KBM-7 (cell line): ENCODE measurements around the gene SDK1.

Experiments
- DNase-seq: peaks from one replicate; pipeline ENCODE4 v3.0.0-alpha.2; 2015
- in situ Hi-C: fragments of 300-500 bp; cut with MboI; formaldehyde crosslinking; loops from 2 replicates; pipeline ENCODE4 v1.14.3; 2020; ENCODE audit warnings: low sequenced_read_pairs, low pct_unique_long_range_greater_than_20kb, mixed read lengths

The SDK1 gene

DNA sequence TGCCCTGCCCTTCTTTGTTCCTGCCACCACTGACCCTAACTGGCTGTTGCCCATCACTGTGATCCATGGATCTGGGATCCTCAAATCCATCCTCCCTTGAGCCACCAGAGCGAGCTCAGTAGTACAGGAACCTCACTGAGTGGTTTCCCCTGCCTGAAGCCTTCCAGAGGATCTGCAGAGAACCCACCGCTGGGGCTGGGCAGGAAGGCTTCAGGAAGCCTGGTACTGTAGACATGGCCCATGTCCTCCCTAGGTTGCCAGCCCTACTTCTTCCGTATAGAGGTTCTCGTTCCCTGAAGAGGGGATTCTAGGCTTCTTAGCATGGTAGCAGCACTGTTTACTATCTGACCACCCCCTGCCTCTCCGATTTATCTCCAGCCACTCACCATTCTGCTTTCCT lies 693.7 kb downstream of the SDK1 start:
- DNase-seq, result no peak
- in situ Hi-C loops, result no loop called here

DNA sequence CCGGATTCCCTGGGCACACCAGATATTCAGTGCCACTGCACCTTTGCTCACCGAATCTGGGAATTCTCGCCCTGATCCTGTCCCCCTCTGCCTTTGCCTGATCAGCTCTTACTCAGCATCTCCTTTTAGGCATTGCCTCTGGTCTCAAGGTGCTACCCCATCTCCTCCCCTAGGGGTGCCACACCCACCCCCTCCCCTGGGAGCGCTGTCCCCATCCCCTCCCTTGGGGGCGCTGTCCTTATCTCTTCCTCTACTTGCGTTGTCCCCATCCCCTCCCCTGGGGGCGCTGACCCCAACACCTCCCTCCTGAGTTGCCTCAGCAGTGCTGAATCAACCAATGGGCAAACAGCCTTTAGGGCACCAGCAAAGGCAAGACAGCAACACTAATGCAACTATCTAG lies 694.1 kb downstream of the SDK1 start:
- in situ Hi-C loops, result no loop called here
- DNase-seq, result no peak

DNA sequence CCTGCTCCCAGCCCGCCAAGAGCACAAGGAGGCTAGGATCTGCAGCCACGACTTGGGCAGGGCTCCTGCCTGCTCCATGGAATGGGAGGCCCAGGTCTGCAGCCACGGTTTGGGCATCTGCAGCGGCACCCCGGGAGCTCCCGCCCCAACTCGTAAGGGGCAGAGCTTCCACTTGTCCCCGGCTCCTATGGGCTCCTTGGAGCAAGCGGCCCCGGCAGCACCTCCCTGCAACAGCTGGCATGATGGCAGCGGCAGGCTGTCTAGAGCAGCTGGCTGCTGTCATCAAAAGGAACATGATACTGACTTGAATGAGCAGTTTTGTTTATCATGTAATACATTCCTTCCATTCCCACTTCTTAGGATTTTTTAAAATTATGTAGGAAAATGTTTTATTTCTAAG lies 697.0 kb downstream of the SDK1 start:
- DNase-seq, result no peak
- in situ Hi-C loops, result no loop called here

DNA sequence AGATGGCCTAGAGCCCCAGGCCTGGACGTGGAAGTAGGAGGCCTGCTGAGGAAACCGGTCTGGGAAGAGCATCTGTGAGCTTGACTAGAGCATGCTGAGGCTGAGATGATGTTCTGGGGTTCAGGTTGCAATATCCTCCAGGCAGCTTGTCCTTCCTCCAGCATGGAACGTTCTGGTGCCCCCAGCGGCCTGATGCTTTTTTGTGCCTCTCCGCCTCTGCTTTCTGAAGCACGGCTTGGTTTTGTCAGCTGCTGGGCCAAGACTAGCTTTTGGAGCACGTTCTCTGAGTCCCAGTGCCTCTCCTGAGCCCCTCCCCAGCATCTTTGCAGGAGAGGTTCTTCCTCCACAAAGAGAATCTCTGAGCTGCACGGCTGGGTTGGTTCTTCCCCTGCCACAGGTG lies 699.1 kb downstream of the SDK1 start:
- in situ Hi-C loops, result no loop called here

DNA sequence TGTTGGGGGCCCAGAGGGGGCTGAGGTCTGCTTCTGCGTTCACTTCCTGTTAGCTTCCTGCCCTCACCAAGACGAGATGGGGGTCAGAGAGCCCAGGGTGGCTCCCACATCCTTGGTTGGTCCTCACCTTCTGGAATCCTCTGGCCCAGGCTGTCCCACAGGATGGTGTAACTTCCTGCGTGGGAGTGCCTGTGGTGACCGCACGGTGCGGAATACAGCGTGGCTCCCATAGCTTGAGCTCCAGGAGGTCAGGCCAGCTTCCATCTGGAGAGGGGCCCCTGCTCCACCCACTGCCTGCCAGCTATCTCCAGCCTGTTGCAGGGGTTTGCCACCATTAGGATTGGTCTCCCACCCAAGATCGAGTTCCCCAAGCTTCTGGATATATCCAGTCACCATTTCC lies 699.9 kb downstream of the SDK1 start:
- in situ Hi-C loops, result no loop called here
- no peak for DNase-seq

More for the DNA sequence above, 699.1 kb downstream of the SDK1 start:
- no peak for DNase-seq

DNA sequence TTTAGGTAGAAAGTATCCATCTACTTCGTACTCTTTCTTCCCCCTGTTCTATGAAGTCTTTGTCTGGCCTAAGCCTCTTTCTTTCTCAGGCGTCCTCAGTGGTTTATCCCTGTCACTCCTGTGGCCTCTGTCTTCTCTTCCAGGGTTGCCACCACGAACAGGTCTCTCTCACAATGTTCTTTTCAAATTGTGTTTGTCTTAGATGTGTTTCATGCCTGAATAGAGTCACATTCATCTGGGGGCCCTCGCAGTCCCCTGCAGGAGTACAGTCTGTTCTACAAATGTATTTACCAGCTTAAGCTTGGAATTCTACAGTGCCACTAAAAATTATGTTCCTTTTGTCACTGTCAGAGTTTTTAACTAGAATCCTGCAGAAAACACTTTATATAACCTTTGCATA lies 700.7 kb downstream of the SDK1 start:
- in situ Hi-C loops, result no loop called here
- no peak for DNase-seq

DNA sequence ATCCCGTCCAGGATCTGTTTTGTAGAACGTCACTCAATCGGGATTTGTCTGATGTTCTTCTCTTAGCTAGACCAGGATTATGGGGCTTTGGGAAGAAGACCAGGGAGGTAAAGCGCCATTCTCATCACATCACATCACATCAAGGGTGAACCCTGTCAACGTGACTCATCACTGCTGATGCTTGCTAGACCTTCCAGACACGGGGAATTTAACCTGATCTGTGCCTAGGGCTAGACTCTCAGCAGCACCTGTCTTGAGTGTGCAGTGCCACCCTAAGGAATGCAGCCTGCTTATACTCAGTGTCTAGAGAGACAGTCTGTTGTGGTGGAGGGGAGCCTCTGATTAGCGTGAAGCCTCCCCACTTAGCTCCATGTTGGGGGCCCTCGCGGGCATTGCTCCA lies 702.5 kb downstream of the SDK1 start:
- in situ Hi-C loops, result no loop called here
- DNase-seq, result no peak

DNA sequence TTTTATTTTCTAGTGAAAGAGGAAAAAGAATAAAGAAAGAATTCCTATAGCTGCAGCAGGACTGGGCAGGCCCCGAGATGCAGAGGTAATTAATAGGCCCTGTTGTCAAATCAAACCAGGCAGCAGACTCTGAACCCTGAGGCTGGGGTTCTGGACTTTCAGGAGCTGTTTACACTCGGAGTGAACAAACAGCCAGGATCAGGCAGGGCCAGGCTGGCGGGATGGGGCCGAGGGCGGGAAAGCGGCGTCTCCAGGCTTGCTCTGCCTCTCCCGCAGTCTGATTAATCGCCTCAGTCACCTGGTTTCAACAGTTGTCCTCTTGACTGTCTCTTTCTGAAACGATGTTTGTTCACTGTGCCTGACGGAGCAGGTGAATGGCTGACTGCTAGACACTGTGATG lies 705.6 kb downstream of the SDK1 start:
- DNase-seq, result no peak
- in situ Hi-C loops, result no loop called here

DNA sequence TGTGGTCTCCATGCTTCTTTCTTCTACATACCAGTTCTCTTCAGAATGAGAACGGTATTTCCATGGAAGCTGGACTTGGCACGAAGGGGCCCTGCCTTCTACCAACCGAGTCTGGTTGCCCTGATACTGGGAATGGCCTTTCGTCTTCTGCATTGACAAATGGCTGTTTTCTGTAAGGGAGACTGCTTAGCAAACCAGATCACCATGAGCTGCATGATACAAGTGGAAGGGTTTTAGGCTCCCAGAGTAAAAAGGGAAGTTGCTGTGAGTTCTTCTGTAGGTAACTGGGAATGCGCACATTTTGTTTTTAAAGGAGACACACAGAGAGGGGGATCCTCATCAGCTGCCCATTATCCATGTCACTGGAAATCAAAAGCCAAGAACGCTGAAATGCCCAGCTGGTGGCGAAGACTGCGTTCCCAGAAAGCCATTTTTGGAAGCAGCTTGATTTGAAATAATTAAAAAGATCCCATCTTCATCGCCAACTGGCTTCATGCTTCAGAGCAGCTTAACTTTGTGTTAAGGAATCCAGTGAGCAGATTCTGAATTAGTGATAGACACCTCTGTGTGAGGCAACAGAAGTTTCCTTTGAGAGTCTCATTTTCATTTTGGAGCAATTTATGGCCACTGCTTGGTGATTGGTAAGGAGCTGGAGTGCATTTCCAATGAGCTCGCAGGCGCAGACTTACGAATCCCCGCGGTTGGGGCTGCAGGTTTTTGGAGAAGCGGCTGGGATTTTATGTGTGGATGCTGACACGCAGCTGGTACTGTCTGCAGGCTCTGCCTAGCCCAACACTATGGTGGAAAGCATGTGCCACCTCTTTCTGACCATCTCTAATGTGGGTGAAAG lies 708.4 kb downstream of the SDK1 start:
- no peak for DNase-seq
- in situ Hi-C loops, result no loop called here

DNA sequence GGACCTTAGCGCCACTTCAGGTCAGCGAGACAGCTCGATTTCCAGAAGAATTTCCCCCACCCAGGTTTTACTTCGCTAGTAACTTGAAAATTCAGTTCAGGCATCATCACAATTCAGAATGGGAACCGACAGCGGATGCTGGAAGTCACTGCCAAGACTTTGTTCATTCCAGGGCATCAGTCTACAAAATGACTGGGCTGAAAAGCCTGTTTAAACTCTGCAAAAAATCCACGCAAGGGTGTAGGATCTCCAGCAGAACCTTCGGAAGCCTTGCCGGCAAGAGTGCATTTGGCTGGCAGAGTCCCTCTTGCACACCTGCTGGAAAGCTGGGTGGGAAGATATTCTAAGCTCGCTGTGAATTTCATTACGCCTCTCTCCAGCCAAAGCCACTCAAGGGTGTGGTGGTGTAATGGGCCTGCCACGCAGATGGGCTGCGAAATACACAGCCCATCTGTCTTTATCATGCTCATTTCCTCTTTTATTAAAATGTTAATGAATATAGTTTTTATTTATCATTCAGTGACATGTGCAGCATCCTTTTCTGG lies 709.1 kb downstream of the SDK1 start:
- in situ Hi-C loops, result no loop called here
- no peak for DNase-seq

DNA sequence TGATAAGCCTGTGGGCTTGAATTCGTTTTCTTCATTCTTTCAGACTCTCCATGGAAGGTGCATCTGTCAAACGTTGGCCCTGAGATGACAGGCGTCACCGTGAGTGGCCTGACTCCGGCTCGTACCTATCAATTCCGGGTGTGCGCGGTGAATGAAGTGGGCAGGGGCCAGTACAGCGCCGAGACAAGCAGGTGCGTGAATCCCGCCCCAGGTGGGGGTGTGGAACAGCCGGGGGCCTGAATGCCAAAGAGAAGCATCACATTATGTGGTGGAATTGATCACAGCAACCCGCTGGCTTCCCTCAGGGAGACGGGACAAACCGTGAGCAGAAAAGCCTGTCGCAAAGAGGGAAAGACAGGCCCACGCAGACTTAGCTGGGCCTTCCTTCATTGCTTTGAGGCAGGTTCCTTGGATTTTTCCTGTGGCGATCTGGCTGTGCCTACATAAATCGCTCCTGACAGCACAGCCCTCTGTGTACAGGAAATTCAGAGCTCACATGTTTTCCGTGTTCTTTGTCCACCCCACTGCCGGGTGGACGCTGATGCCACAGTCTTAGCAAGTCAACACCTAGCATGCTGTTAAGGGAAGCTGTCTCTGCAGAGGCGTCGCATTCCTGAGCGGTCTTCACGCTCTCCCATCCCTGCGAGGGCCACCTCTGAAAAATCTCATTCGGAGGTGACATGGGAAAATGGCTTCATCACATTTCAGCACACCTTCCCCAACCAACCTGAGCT lies 710.0 kb downstream of the SDK1 start:
- DNase-seq, result no peak
- in situ Hi-C loops, result no loop called here

DNA sequence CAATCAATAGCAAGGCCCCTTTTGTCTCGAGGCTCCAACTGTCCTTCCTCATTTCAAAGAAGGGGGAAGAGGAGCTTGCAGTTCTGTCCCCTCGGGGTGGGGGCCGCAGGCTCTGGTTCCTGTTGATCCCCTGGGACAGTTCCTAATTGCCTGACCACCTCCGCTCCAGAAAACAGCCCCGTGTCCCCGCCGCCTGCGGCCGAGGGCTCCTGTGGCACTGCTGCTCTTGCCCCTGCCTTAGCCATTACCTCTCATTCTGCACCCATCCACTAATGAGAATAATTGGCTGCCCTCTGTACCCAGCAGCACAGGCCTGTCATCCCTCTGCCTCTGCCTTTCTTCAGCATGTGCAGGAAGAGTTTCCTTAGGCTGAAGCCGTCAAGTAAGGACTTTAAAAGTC lies 712.7 kb downstream of the SDK1 start:
- in situ Hi-C loops, result no loop called here
- no peak for DNase-seq

DNA sequence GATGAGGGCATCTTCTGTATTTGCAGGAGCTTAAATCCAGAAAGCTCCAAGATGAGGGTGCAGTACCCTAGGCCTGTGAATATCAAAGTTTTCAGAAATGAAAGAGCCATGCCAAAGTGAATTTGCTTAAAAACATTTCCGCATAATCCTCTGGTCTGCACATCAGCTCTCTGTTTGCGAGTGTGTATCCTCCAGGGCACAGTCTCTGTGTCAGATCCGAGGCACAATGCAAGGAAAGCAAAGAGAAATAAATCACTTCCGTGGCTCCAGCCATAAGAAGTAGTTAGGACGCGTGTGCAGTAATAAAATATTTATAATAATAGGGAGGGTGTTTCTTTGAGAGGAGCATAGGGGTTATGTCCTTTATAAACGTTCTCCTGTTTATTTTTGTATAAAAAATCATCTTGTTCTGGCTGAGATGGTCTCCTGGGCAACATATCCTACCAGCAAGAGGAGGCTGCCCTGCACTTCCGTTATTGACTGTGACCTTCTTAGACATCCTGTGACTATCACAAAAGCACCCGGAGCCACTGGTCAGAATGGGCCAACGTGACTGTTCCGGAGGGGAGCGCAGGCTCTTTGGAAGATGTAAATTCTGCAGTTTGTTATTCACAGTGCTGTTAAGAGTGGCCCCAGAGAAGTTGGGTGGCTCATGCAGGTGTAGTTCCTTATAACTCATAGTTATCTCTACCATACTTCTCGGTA lies 713.4 kb downstream of the SDK1 start:
- DNase-seq, result no peak
- in situ Hi-C loops, result no loop called here

DNA sequence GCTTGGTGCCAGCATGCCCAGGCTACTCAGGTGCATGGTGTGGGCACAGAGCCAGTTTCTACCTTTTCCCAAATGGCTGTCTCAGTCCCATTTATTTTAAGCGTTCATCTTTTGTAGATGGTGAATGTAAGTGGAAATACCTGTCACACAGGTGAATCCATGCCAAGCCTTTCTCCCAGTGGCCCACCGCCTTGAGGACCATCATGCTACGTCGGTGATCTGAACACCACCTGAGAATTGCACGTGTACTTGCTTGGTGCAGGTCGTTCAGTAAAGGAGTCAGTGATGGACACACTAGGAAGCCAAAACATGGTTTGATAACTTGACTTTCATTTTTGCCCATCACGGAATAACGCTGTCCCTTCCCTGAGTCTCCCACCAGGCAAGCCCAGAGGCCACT lies 714.3 kb downstream of the SDK1 start:
- in situ Hi-C loops, result no loop called here
- no peak for DNase-seq

DNA sequence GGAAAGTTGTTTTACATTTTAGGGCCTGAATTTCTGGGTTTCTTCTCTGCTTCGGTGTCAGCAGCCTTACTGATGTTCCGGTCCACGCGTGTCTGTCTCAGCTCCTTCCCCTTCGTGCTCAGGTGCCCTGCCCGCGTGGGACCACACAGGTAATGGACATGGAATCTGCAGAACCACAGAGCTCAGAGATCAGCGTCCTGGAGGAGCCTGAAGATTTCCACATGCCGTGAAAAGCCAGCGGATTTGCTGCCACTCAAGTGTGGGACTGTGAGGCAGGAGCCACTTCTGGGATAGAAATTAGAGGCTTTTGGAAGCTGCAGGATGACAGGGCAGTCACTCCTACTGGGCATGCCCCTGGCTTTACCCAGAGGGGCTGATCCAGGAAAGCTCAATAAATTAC lies 714.9 kb downstream of the SDK1 start:
- in situ Hi-C loops, result no loop called here
- DNase-seq, result no peak

DNA sequence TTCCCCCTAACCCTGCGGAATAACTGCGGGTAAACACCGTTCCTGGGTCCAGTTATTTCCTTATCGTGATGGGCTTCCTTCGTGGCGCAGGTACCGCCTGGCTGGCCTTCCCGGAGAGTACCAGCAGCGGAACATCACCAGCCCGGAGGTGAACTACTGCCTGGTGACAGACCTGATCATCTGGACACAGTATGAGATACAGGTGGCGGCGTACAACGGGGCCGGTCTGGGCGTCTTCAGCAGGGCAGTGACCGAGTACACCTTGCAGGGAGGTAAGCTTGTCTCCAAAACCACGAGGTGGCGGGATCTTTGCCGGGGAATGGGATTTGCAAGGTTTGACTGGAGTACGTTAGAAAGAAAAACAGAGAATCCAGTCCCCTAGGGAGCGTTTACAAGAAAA lies 716.0 kb downstream of the SDK1 start:
- in situ Hi-C loops, result no loop called here
- no peak for DNase-seq

DNA sequence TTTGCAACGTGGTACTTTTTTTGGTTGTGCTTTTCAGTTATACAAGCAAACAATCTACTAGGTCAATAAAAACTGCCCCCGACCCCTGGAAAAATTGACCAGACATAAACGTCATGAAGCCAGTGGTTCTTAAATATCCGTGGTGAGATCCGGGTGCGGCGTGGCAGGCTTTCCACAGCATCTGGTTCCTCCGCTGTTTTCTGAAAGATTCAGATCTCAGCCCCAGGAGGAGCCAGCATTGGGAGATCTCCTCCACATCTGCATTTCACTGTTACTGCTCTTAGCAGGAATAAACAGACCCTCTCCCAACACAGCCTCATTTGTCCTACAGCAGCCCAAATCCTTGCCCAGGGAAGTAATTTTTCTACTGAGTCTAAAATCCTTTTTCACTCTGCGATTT lies 716.7 kb downstream of the SDK1 start:
- DNase-seq, result no peak
- in situ Hi-C loops, result no loop called here

DNA sequence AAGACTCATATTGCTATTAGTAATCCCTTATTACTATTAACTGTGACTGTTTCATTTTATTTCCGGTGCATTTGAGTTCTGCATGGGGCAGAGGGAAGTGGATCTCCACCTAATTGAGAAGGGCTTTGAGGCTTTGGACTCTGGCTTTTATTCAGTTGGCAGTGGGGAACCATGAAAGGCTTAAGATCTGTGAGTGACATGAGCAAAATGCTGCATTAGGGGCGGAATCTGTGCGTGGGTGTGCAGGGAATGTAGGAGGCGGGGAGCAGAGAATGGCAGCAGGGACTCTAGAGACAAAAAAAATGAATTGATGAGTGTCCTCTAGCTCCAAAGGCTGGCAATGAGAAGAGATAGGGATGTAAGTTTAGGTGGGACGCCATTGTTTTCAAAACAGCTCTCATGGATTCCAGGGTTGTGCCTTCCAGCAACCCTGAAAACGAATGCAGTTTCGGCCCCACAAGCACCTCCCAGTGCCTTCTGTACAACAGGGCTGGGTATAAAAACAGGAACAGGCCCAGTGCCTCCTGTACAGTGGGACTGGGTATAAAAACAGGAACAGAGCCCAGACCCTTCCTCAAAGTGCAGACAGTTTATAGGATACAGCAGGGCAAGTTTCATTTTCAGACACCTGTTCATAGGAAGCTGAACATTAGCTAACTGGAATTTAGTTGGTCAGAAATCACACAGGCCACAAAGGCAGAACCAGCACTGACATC lies 717.7 kb downstream of the SDK1 start:
- no peak for DNase-seq
- in situ Hi-C loops, result no loop called here

DNA sequence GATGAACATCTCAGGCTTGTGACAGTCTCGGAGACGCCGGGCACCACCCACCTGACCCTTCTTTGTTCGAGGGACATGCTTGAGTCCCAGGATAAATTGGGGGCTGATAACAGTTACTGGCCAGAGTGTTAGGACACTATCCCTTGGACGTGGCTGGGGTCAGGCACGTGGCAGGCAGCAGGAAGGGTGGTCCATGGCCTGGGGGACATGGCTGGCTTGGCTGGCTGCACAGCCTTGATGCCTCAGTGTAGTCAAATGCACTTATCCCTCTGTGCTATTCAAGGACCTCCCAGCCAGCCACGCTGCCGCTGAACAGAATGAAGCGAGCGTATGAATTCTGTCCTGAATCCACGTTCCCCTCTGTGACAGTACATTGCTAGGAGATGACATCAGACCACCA lies 719.0 kb downstream of the SDK1 start:
- DNase-seq, result no peak
- in situ Hi-C loops, result no loop called here
